ENCODE measurements around the gene UGT1A5. TPM values are rescaled to one million over a fixed set of nuclear protein-coding genes. Genes with fewer than 3 reads are reported as not detected.

Gene UGT1A5
- total RNA-seq, 1 donor from 2014 or later = not detected

DNA sequence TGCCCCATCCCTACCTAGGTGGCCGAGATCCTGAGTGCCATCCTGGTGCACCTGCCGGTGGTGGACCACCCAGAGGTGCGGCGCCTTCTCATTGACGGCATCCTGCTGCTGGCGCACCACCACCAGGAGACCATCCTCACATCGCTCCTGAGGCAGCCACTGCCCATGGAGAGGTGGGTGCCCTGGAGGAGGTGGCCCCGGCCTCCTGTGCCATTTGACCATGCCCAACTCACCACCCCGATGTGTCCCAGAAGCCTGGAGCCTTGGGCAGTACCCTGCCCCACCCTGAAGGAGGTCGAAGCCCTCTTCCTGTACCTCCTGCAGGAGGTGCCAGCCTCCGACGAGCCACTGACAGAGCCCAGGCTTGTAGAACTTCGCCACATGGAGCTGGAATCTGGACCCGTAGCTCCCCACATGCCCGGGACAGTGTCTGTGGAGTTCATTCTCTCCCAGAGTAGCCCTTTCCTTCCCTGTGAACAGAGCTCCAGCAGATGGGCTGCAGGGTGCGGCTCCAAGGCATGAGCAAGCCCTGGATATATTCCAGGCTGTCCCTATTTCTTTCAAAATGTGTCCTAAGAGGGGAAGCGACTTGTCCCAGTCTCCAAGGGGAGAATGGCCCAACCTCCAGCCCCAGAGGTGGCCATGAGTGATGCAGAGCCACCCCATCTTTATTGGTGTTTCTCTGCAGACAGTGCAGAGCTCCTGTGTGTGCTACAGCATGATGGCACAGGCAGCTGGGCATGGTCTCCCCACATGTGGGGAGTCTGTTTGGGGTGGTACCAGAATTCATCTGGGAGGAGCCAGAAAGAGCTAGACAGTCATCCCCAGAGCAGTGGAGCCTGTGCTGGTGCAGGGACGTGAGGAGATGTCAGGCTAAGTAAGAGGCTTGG is 107.4 kb downstream of the UGT1A5 start:
- H3K4me2 ChIP-seq = no peak overlapping the region
- no peak overlapping the region for H3K27ac ChIP-seq
- peaks cover 10% of the 10 kb centered on the region for H3K4me1 Mint-ChIP-seq
- H3F3A ChIP-seq (ENCODE audit: low read depth) = no peaks in the 10 kb centered on the region
- DNase-seq (ENCODE audit: low spot score) = no peak
- H3K9me3 Mint-ChIP-seq = no peaks in the 10 kb centered on the region
- H3K4me3 ChIP-seq = no peak overlapping the region
- no peak overlapping the region for H3K4me3 Mint-ChIP-seq
- TF ChIP-seq EZH2phosphoT487 (IDR thresholded peaks at IDR 0.05) (no peak), EZH2 (IDR thresholded peaks at IDR 0.05) (no peak)
- TF ChIP-seq, protein P1, sequence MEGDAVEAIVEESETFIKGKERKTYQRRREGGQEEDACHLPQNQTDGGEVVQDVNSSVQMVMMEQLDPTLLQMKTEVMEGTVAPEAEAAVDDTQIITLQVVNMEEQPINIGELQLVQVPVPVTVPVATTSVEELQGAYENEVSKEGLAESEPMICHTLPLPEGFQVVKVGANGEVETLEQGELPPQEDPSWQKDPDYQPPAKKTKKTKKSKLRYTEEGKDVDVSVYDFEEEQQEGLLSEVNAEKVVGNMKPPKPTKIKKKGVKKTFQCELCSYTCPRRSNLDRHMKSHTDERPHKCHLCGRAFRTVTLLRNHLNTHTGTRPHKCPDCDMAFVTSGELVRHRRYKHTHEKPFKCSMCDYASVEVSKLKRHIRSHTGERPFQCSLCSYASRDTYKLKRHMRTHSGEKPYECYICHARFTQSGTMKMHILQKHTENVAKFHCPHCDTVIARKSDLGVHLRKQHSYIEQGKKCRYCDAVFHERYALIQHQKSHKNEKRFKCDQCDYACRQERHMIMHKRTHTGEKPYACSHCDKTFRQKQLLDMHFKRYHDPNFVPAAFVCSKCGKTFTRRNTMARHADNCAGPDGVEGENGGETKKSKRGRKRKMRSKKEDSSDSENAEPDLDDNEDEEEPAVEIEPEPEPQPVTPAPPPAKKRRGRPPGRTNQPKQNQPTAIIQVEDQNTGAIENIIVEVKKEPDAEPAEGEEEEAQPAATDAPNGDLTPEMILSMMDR (IDR thresholded peaks at IDR 0.05) = no peak
- no peak overlapping the region for H2AFZ ChIP-seq (replicated peaks)
- H3K9me3 ChIP-seq (ENCODE audit: low read depth) = no peaks in the 10 kb centered on the region
- no peaks in the 10 kb centered on the region for H3K27me3 ChIP-seq
- no peaks in the 10 kb centered on the region for H3K36me3 Mint-ChIP-seq
- H3K4me1 ChIP-seq = no peaks in the 10 kb centered on the region
- H3K9ac ChIP-seq = no peak overlapping the region
- H3K27me3 Mint-ChIP-seq (ENCODE audit: insufficient read depth, low read depth) = peaks cover 6% of the 10 kb centered on the region
- no peaks in the 10 kb centered on the region for H3K79me2 ChIP-seq (ENCODE audit: low read depth)
- no peak overlapping the region for H3K27ac Mint-ChIP-seq
- H3K36me3 ChIP-seq = no peaks in the 10 kb centered on the region
- H4K20me1 ChIP-seq (ENCODE audit: low read depth) = no peaks in the 10 kb centered on the region

DNA sequence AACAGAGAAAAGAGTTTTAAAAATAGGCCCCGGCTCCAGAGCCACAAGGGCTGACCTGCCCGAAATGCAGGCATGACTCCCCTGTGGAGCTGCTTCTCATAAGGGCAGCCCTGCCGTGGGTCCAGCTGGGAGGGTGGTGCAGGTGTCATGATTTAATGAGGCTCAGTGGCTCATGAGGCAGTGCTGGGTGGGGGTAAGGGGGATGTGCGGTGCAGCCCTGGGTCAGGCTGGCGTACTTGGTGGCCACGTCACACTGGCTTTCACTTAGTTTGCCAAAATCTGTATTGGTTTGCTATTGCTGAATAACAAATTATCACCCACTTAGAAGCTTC is 108.0 kb downstream of the UGT1A5 start:
- H3K36me3 Mint-ChIP-seq = peaks cover 1% of the 10 kb centered on the region
- H3K9me3 Mint-ChIP-seq = peaks cover 3% of the 10 kb centered on the region
- no peak overlapping the region for H3K9ac ChIP-seq
- H3K4me2 ChIP-seq = no peak overlapping the region
- no peaks in the 10 kb centered on the region for H3F3A ChIP-seq (ENCODE audit: low read depth)
- TF ChIP-seq, protein P1 (IDR thresholded peaks at IDR 0.05) = no peak
- no peak for TF ChIP-seq EZH2phosphoT487 (IDR thresholded peaks at IDR 0.05)
- TF ChIP-seq EZH2 (IDR thresholded peaks at IDR 0.05) = no peak
- H3K4me1 ChIP-seq = no peaks in the 10 kb centered on the region
- H3K27ac Mint-ChIP-seq = no peak overlapping the region
- no peaks in the 10 kb centered on the region for H3K79me2 ChIP-seq (ENCODE audit: low read depth)
- no peaks in the 10 kb centered on the region for H3K9me3 ChIP-seq (ENCODE audit: low read depth)
- H4K20me1 ChIP-seq (ENCODE audit: low read depth) = no peaks in the 10 kb centered on the region
- DNase-seq (ENCODE audit: low spot score) = no peak
- no peak overlapping the region for H2AFZ ChIP-seq (replicated peaks)
- no peak overlapping the region for H3K4me3 Mint-ChIP-seq
- H3K27me3 ChIP-seq = no peaks in the 10 kb centered on the region
- peaks cover 6% of the 10 kb centered on the region for H3K27me3 Mint-ChIP-seq (ENCODE audit: insufficient read depth, low read depth)
- no peak overlapping the region for H3K4me3 ChIP-seq
- H3K36me3 ChIP-seq = no peaks in the 10 kb centered on the region
- no peak overlapping the region for H3K27ac ChIP-seq
- H3K4me1 Mint-ChIP-seq = peaks cover 10% of the 10 kb centered on the region

DNA sequence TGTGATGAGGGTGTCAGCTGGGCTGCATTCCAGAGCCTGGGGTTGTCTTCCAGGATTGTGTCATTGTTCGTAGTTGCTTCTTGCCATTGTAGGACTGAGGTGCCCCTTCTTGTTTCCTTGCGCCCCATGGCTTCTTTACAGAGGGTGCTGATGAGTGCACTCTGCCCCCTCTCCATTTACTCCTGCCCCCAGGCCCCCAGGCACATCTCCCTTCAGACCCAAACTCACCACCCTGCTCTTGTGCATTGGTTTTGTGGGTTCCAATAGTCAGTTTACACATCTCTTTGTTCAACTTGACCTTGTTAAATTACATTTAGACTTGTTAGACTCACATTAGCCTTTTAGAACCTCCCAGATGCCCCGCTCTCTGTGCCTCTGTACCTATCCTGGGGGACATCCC is 108.5 kb downstream of the UGT1A5 start:
- Histone ChIP-seq H3K4me2 (no peak overlapping the region), H4K20me1 (ENCODE audit: low read depth) (no peaks in the 10 kb centered on the region), H2AFZ (replicated peaks) (no peak overlapping the region), H3K79me2 (ENCODE audit: low read depth) (no peaks in the 10 kb centered on the region), H3K4me3 (no peak overlapping the region), H3K36me3 (no peaks in the 10 kb centered on the region), H3K27me3 (no peaks in the 10 kb centered on the region), H3K4me1 (no peaks in the 10 kb centered on the region), H3F3A (ENCODE audit: low read depth) (no peaks in the 10 kb centered on the region), H3K9ac (no peak overlapping the region), H3K27ac (no peak overlapping the region), H3K9me3 (ENCODE audit: low read depth) (no peaks in the 10 kb centered on the region)
- no peak for DNase-seq (ENCODE audit: low spot score)
- peaks cover 1% of the 10 kb centered on the region for H3K36me3 Mint-ChIP-seq
- peak overlapping the region; percentile 59 for H3K27ac Mint-ChIP-seq
- H3K9me3 Mint-ChIP-seq = peaks cover 3% of the 10 kb centered on the region
- no peak overlapping the region for H3K4me3 Mint-ChIP-seq
- peaks cover 6% of the 10 kb centered on the region for H3K27me3 Mint-ChIP-seq (ENCODE audit: insufficient read depth, low read depth)
- peaks cover 9% of the 10 kb centered on the region for H3K4me1 Mint-ChIP-seq
- TF ChIP-seq EZH2 (IDR thresholded peaks at IDR 0.05) (no peak), EZH2phosphoT487 (IDR thresholded peaks at IDR 0.05) (no peak)

DNA sequence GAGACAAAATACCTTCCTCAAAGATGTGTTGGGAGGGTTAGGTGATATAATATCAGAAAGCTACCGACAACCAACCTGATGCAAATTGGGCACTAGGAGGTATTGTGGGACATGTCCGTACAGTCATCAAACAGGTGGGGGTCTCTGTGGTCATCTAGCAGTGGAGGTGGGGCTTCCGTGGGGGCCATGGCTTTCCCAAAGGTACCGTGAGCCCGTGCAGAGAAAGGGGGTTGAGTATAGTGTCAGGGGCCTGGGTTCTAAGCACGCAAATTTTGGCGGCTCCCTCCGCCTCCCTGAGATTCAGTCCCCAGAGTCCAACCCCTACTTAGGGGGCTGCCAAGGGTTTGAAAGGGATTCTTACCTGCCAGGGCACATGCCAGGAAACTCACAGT is 109.0 kb downstream of the UGT1A5 start:
- no peak overlapping the region for H2AFZ ChIP-seq (replicated peaks)
- no peaks in the 10 kb centered on the region for H3K9me3 ChIP-seq (ENCODE audit: low read depth)
- Mint-ChIP-seq H3K9me3 (peaks cover 3% of the 10 kb centered on the region), H3K27ac (peak overlapping the region; percentile 59), H3K36me3 (peaks cover 1% of the 10 kb centered on the region), H3K4me3 (no peak overlapping the region), H3K27me3 (ENCODE audit: insufficient read depth, low read depth) (peaks cover 6% of the 10 kb centered on the region), H3K4me1 (peaks cover 4% of the 10 kb centered on the region)
- DNase-seq (ENCODE audit: low spot score) = no peak
- H3K4me3 ChIP-seq = no peak overlapping the region
- H3K9ac ChIP-seq = no peak overlapping the region
- no peaks in the 10 kb centered on the region for H3K4me1 ChIP-seq
- no peaks in the 10 kb centered on the region for H3K79me2 ChIP-seq (ENCODE audit: low read depth)
- no peak overlapping the region for H3K4me2 ChIP-seq
- no peak overlapping the region for H3K27ac ChIP-seq
- no peaks in the 10 kb centered on the region for H3K36me3 ChIP-seq
- no peaks in the 10 kb centered on the region for H3F3A ChIP-seq (ENCODE audit: low read depth)
- TF ChIP-seq, protein P1 (IDR thresholded peaks at IDR 0.05) = no peak
- TF ChIP-seq EZH2phosphoT487 (IDR thresholded peaks at IDR 0.05) = no peak
- TF ChIP-seq EZH2 (IDR thresholded peaks at IDR 0.05) = no peak
- no peaks in the 10 kb centered on the region for H4K20me1 ChIP-seq (ENCODE audit: low read depth)
- no peaks in the 10 kb centered on the region for H3K27me3 ChIP-seq

Measured in neural progenitor cell (in vitro differentiated cells).